Duodenal mucosa (tissue), 2 donors: Measurements from ENCODE around the gene EPHA3.

Experiments
- H3K27ac ChIP-seq: one replicate; pipeline ENCODE4 v1.7.0; 2013; ENCODE audit warnings: low read depth, low read length
- H3K27me3 ChIP-seq, 2 donors: one replicate each; pipeline ENCODE4 v1.7.0; 2013; ENCODE audit warnings: low read length in 2 of 2, control low read depth in 1 of 2; ENCODE audit not compliant: insufficient read depth in 2 of 2, control insufficient read depth in 1 of 2
- H3K36me3 ChIP-seq, 2 donors: one replicate each; pipeline ENCODE4 v1.7.0; 2013; ENCODE audit warnings: low read length in 2 of 2, control low read depth in 1 of 2; ENCODE audit not compliant: insufficient read depth in 2 of 2, control insufficient read depth in 1 of 2
- H3K4me1 ChIP-seq, 2 donors: one replicate each; pipeline ENCODE4 v1.7.0; 2013; ENCODE audit warnings: low read length in 2 of 2, control low read depth in 1 of 2; ENCODE audit not compliant: insufficient read depth in 2 of 2, control insufficient read depth in 1 of 2
- H3K4me3 ChIP-seq, 2 donors: one replicate each; pipeline ENCODE4 v1.7.0; 2013; ENCODE audit warnings: low read length in 2 of 2, low read depth in 1 of 2
- H3K9ac ChIP-seq, 2 donors: one replicate each; pipeline ENCODE4 v1.7.0; 2013; ENCODE audit warnings: low read length in 2 of 2, low read depth in 1 of 2
- H3K9me3 ChIP-seq, 2 donors: one replicate each; pipeline ENCODE4 v1.7.0; 2013; ENCODE audit warnings: low read length in 2 of 2, control low read depth in 1 of 2; ENCODE audit not compliant: control insufficient read depth in 1 of 2

The EPHA3 gene

DNA sequence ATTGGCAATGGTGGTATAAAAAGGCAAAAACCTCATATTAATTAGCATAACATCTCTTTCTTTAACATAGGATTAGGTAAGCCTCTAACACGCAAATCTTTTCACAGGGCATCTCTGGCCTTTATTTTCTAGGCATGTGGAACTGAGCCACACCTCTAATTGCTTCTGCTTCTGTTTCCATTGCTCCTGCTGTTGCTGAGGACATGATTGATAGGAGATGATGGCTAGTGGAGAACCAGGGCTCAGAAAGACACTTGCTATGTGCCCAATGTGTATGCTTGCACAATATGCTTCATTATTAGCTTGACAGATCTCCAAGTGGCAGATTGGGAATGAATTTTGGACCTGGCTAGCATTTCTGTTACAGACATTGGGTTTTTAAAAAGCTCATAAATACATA, 114.5 kb downstream of the EPHA3 start:
- Histone ChIP-seq H3K9ac (no peak overlapping the region), H3K9me3 (no peaks in the 10 kb centered on the region), H3K27me3 (no peaks in the 10 kb centered on the region), H3K27ac (no peak overlapping the region), H3K36me3 (no peaks in the 10 kb centered on the region), H3K4me1 (no peaks in the 10 kb centered on the region), H3K4me3 (no peak overlapping the region)

- no peaks in the 10 kb centered on the region for H3K4me1 ChIP-seq
- no peaks in the 10 kb centered on the region for H3K27me3 ChIP-seq
- H3K9me3 ChIP-seq, result no peaks in the 10 kb centered on the region
- no peaks in the 10 kb centered on the region for H3K36me3 ChIP-seq
- no peak overlapping the region for H3K9ac ChIP-seq
- no peak overlapping the region for H3K4me3 ChIP-seq
- H3K27ac ChIP-seq, result no peak overlapping the region
Observed at GRCh38 chr3:89223188-89223587, 115.8 kb downstream of the EPHA3 start.

DNA sequence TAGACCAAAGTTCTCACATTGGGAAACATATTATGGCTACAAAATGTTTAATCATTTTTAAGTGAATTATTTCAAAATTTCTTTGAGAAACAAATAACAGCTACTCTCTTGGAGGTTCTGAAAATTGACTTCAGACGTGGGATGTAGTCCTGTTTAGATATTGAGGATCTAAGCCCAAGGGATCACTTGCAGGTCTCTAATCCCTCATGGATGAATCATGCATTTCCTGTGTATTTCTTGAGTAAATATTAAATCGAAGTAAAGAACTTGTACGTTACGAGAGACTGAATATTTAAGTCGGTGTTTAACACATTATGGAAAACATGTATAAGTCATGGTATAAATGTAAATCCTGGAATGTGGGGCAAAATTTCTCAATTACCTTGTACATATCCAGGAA, 119.8 kb downstream of the EPHA3 start:
- H3K4me1 ChIP-seq, result no peaks in the 10 kb centered on the region
- H3K9me3 ChIP-seq, result no peaks in the 10 kb centered on the region
- H3K27me3 ChIP-seq, result no peaks in the 10 kb centered on the region
- H3K9ac ChIP-seq, result no peak overlapping the region
- no peak overlapping the region for H3K4me3 ChIP-seq
- no peak overlapping the region for H3K27ac ChIP-seq
- no peaks in the 10 kb centered on the region for H3K36me3 ChIP-seq

DNA sequence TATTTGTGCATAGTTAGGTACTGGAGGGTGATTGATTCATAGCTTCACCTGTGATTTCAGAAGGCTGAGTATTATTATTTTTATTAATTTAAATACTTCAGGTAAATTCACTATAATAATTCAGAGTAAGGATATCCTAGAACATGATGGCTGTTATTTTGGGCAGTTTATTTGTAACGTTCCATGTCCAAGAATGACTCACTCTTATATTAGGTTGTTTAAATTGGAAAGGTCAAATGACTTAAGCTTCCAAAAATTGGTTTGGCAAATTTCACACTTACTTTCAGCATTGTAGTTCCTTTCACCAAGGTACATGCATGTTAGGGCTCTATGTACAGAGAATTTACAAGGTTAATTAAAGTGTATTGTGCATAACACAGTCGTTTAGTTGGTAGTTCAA, 120.2 kb downstream of the EPHA3 start:
- Histone ChIP-seq H3K9me3 (no peaks in the 10 kb centered on the region), H3K27ac (no peak overlapping the region), H3K36me3 (no peaks in the 10 kb centered on the region), H3K4me1 (no peaks in the 10 kb centered on the region), H3K4me3 (no peak overlapping the region), H3K27me3 (no peaks in the 10 kb centered on the region), H3K9ac (no peak overlapping the region)

- no peak overlapping the region for H3K27ac ChIP-seq
- H3K9ac ChIP-seq, result no peak overlapping the region
- H3K4me1 ChIP-seq, result no peaks in the 10 kb centered on the region
- H3K9me3 ChIP-seq, result no peaks in the 10 kb centered on the region
- H3K27me3 ChIP-seq, result no peaks in the 10 kb centered on the region
- H3K36me3 ChIP-seq, result no peaks in the 10 kb centered on the region
- no peak overlapping the region for H3K4me3 ChIP-seq
Observed at GRCh38 chr3:89232155-89232554, 124.7 kb downstream of the EPHA3 start.

- Histone ChIP-seq H3K27ac (no peak overlapping the region), H3K36me3 (no peaks in the 10 kb centered on the region), H3K27me3 (no peaks in the 10 kb centered on the region)
Observed at GRCh38 chr3:89234620-89235019, 127.2 kb downstream of the EPHA3 start.

DNA sequence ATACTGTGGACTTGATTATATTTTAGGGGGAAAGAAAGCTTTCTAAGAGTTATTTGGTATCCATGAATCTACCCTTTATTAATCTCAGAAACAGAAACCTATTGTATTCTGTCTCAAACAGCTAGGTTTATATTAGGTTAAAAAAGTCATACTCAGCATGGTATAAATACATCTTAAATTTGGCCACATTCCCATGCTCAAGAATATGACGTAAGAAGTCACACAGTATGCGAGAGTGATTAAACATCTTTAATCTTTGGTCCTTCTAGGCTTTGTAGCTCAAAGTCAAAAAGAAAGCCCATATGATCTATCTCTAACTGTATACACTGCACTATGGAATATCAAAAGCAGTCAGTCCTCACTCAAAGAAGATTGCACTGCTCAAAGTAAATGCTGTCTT, 131.4 kb downstream of the EPHA3 start:
- Histone ChIP-seq H3K27ac (no peak overlapping the region), H3K27me3 (no peaks in the 10 kb centered on the region), H3K4me1 (no peaks in the 10 kb centered on the region), H3K4me3 (no peak overlapping the region), H3K9ac (no peak overlapping the region), H3K9me3 (no peaks in the 10 kb centered on the region), H3K36me3 (no peaks in the 10 kb centered on the region)

More at GRCh38 chr3:89234620-89235019, 127.2 kb downstream of the EPHA3 start:
- no peak overlapping the region for H3K4me3 ChIP-seq
- H3K9ac ChIP-seq, result no peak overlapping the region
- no peaks in the 10 kb centered on the region for H3K9me3 ChIP-seq
- H3K4me1 ChIP-seq, result no peaks in the 10 kb centered on the region

GRCh38 chr3:89239774-89240173, 132.4 kb downstream of the EPHA3 start:
- no peaks in the 10 kb centered on the region for H3K9me3 ChIP-seq
- no peak overlapping the region for H3K4me3 ChIP-seq
- H3K9ac ChIP-seq, result no peak overlapping the region
- H3K36me3 ChIP-seq, result no peaks in the 10 kb centered on the region
- H3K27ac ChIP-seq, result no peak overlapping the region
- no peaks in the 10 kb centered on the region for H3K4me1 ChIP-seq
- H3K27me3 ChIP-seq, result no peaks in the 10 kb centered on the region

- Histone ChIP-seq H3K27ac (no peak overlapping the region), H3K4me3 (no peak overlapping the region), H3K4me1 (no peaks in the 10 kb centered on the region), H3K36me3 (no peaks in the 10 kb centered on the region), H3K27me3 (no peaks in the 10 kb centered on the region), H3K9ac (no peak overlapping the region), H3K9me3 (no peaks in the 10 kb centered on the region)
Observed at GRCh38 chr3:89245612-89246011, 138.2 kb downstream of the EPHA3 start.

DNA sequence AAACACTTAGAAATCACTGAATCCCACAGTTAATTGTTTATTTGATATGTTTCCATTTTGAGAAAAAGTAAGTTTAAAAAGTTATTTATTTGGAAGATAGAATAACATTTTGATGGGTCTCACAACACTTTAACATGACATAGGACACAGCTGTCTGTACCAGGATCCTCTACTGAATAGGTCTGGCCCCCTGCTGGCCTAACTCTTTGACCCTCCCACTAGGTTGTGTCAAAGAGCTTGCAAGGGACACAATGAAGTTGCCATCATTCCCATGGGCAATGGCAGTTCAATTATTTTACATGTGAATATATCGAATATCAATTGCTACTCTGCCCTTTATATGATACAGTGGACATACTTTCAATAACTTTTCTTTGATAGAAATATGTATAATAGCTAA, 138.9 kb downstream of the EPHA3 start:
- no peaks in the 10 kb centered on the region for H3K27me3 ChIP-seq
- H3K9ac ChIP-seq, result no peak overlapping the region
- no peaks in the 10 kb centered on the region for H3K9me3 ChIP-seq
- no peak overlapping the region for H3K27ac ChIP-seq
- H3K4me1 ChIP-seq, result no peaks in the 10 kb centered on the region
- H3K4me3 ChIP-seq, result no peak overlapping the region
- H3K36me3 ChIP-seq, result no peaks in the 10 kb centered on the region

DNA sequence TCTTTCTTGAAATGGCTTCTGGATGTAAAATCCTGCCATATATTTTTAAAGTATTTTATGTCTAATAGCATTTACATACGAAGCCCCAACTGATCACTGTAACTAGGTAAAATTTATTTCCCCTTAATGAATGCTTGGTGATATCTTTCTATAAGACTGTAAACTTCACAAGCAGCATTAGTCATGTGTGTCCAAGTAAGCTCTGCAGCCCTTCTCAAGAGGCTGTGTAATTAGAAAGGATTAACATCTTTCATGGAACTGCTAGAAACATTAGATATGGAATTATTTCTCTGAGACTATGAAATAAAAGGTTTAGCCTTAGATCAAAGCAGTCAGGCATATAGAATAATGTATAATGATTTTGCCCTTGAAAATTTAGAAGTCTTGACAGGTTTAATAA, 143.3 kb downstream of the EPHA3 start:
- Histone ChIP-seq H3K36me3 (no peaks in the 10 kb centered on the region), H3K4me1 (no peaks in the 10 kb centered on the region), H3K27me3 (no peaks in the 10 kb centered on the region), H3K27ac (no peak overlapping the region), H3K4me3 (no peak overlapping the region), H3K9ac (no peak overlapping the region), H3K9me3 (no peaks in the 10 kb centered on the region)
